Retinal pigment epithelial cell (primary cell): Measurements from ENCODE around the gene LHX3.

ENCODE experiments used
- DNase-seq: peaks from one replicate; pipeline ENCODE4 v3.0.0-alpha.2; 2010; ENCODE audit warnings: low read depth
- H3K4me3 ChIP-seq: 2 replicates; pipeline ENCODE4 v1.5.1; 2011; ENCODE audit warnings: mild to moderate bottlenecking, low read length, control low read depth, moderate library complexity
- CTCF ChIP-seq: conservative IDR thresholded peaks from 2 replicates; pipeline ENCODE4 v1.5.1; 2011; ENCODE audit warnings: low read depth, low read length, control low read depth, inconsistent platforms

LHX3 gene

GRCh38 chr9:136149853-136150252 lies 55.1 kb downstream of the LHX3 start:
- no peak for DNase-seq
- no peak for TF ChIP-seq CTCF
- H3K4me3 ChIP-seq: no peak overlapping the region

GRCh38 chr9:136149337-136149736 lies 55.6 kb downstream of the LHX3 start:
- TF ChIP-seq CTCF: no peak
- no peak for DNase-seq
- no peak overlapping the region for H3K4me3 ChIP-seq

DNA sequence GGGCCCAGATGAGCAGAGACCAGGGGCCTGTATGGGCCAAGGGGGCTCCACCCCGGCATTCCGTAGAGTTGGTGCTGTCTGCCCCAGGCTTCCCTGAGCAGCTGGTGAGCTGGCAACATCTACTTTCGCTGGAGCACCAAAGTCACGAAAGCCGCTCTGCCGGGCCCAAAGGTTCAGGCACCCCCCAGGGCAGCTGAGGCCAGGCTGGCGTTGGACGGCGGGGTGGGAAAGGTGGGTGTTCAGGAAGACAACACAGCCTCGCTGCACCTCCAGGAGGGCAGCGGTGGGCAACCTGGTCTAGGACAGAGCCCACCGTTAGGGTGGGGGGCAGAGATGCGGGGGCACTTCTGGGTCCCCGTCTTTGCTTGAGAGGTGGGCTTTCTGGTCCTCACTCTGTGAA lies 56.2 kb downstream of the LHX3 start:
- no peak for DNase-seq
- no peak overlapping the region for H3K4me3 ChIP-seq
- no peak for TF ChIP-seq CTCF

DNA sequence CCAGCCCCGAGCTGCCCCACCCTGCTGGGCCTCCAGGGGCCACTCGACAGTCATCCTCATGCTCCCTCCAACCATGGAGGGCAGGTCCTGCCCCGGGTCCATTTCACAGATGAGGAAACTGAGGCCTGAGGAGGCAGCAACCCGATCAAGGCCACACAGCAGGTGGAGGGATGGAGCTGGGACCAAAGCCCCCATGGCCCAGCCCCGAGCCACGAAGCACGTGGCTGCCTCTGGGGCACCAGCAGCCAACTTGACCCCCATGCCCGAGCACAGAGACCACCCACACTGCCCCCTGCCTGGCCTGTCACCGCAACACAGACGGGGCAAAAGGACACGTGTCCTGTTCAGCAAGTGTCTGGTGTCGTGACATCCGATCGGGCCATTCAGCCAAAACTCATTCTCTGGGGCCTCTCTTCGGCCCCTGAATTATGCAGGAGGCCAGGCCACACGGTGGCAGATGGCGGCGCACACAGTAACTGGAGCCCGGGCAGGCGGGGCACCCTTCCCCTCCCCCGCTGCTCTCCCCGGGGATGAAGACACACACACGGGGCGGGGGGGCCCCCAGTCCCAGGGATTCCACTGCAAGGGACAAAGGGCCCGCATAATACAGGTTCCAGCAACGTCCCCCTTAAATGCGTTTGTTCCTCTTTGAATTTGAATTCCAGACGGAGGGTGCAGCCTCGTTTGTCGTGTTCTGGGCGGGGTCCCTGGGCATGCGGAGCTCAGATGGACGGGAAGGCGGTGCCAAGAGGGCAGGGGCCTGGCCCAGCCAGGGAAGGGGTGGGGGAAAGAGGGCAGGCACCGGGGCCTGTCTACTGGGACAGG lies 56.8 kb downstream of the LHX3 start:
- TF ChIP-seq CTCF: no peak
- DNase-seq: no peak

GRCh38 chr9:136147038-136147889 lies 57.7 kb downstream of the LHX3 start:
- no peak overlapping the region for H3K4me3 ChIP-seq
- DNase-seq: no peak
- TF ChIP-seq CTCF: no peak

More for the DNA sequence above, 56.8 kb downstream of the LHX3 start:
- peak overlapping the region; percentile 6 for H3K4me3 ChIP-seq
